Vagina (tissue), 2 donors: Measurements from ENCODE around the gene NUBP2.

Experiments used
- POLR2A ChIP-seq, 2 donors: fragments of 450-650 bp; IDR thresholded peaks; one replicate each; pipeline ENCODE4 v1.6.1; 2017; ENCODE audit warnings: antibody characterized with exemption in 2 of 2, mild to moderate bottlenecking in 2 of 2, moderate library complexity in 2 of 2
- TF ChIP-seq, protein P1 (sequence below), 3 experiments: fragments of 450-650 bp in 2 of 3; fragments of 200-600 bp in 1 of 3; sonication (generic) in 1 of 3; IDR thresholded peaks; one replicate each; pipeline ENCODE4 v1.5.1; 2017 to 2019; ENCODE audit warnings: antibody characterized with exemption in 3 of 3, mild to moderate bottlenecking in 2 of 3, moderate library complexity in 2 of 3

DNA sequence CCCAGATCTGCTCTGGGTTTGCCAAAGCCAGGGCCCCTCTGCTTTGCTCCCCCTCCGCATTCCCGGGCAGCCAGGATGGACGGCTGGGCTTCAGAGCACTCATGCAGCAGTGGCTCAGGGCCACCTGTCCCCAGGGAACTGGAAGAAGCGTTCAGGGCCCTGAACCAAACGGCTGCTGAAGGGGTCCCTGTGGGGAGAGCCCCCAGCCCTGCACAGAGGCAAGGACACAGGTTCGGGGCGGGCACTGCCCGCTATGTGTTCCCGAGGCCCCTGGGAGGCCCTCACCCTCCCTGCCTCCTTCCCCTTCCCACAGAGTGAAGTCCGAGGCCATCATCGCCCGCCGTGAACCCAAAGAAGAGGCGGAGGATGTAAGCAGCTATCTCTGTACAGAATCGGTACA lies 21.8 kb upstream of the NUBP2 start:
- TF ChIP-seq, protein P1, sequence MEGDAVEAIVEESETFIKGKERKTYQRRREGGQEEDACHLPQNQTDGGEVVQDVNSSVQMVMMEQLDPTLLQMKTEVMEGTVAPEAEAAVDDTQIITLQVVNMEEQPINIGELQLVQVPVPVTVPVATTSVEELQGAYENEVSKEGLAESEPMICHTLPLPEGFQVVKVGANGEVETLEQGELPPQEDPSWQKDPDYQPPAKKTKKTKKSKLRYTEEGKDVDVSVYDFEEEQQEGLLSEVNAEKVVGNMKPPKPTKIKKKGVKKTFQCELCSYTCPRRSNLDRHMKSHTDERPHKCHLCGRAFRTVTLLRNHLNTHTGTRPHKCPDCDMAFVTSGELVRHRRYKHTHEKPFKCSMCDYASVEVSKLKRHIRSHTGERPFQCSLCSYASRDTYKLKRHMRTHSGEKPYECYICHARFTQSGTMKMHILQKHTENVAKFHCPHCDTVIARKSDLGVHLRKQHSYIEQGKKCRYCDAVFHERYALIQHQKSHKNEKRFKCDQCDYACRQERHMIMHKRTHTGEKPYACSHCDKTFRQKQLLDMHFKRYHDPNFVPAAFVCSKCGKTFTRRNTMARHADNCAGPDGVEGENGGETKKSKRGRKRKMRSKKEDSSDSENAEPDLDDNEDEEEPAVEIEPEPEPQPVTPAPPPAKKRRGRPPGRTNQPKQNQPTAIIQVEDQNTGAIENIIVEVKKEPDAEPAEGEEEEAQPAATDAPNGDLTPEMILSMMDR (IDR thresholded peaks at IDR 0.05), result no peak
- TF ChIP-seq POLR2A (IDR thresholded peaks at IDR 0.05), result no peak
